ENCODE data around the gene MCF2L.

Gene MCF2L

DNA sequence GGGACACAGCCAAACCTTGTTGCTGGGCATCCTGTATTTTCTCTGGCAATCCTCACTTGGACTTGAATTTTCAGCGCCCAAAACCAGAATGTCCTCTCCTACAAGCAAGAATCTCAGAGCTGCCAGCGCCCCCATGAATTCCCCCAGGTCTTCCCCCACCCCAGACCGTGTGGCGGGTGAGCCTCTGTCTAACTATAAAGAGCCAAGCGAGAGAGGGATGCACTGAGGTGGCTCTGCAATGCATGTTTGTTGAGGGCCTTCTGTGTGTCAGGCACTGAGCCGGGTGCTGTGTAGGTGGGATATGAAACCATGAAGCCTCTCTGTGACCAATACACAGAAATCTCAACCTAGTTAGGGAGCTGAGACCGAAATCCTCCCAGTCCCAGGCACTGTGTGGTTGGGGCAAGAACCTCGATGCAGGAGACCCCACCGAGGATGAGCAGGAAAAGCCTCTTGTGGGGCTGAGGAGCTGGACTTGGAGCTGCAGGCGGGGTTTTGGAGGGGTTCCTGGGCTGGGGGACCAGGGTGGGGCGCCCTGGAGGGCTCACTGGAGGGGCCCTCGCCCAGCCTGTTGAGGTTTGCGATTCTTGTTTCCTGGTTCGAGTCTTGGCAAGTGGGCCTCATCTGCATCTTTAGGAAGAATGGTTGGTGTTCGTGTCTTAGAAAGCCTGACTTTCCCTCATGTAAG lies 177.0 kb downstream of the MCF2L start:
- Histone ChIP-seq H2BK5ac (ENCODE audit: low read length) (no peak overlapping the region), H2BK120ac (ENCODE audit: low read depth, low read length) (no peak overlapping the region), H3K18ac (ENCODE audit: low read length) (no peak overlapping the region), H3K36me3 (replicated peaks in 1 of 2; ENCODE audit: control insufficient read depth in 2 of 2, insufficient read depth in 2 of 2, low read length in 2 of 2) (no peaks in the 10 kb centered on the region), H3K79me1 (ENCODE audit: low read depth, low read length) (peaks cover 3% of the 10 kb centered on the region), H2BK12ac (ENCODE audit: low read length) (no peak overlapping the region), H3K14ac (ENCODE audit: low read length) (no peak overlapping the region), H3K4me2 (ENCODE audit: insufficient read depth, low read length, poor library complexity, severe bottlenecking) (no peak overlapping the region), H3K4me3 (ENCODE audit: low read length in 2 of 2) (no peak overlapping the region), H3K23ac (ENCODE audit: low read depth, low read length, poor library complexity) (no peak overlapping the region), H2AK5ac (ENCODE audit: low read depth, low read length) (no peak overlapping the region), H3K4ac (ENCODE audit: low read length) (no peak overlapping the region), H3K27me3 (ENCODE audit: control insufficient read depth in 3 of 3, insufficient read depth in 3 of 3, low read depth in 1 of 3, low read length in 3 of 3) (no peaks in the 10 kb centered on the region), H3K9me3 (replicated peaks in 1 of 2; ENCODE audit: control insufficient read depth in 2 of 2, insufficient read depth in 1 of 2, low read depth in 1 of 2, low read length in 2 of 2) (no peaks in the 10 kb centered on the region), H4K8ac (ENCODE audit: low read depth, low read length) (no peak overlapping the region), H2BK15ac (ENCODE audit: low read length) (no peak overlapping the region), H3K4me1 (ENCODE audit: control insufficient read depth in 2 of 2, insufficient read depth in 1 of 2, low read depth in 1 of 2, low read length in 2 of 2) (peaks cover 0 to 7% of the 10 kb centered on the region in 2 donors), H4K91ac (ENCODE audit: low read depth, low read length, poor library complexity) (no peak overlapping the region), H2AFZ (ENCODE audit: low read length) (no peak overlapping the region), H3K9ac (ENCODE audit: low read depth, low read length, poor library complexity) (no peak overlapping the region), H3K27ac (replicated peaks; ENCODE audit: low read length) (no peak overlapping the region)
- WGBS, 2 donors (ENCODE audit: extremely low coverage in 2 of 2, insufficient read length in 2 of 2, insufficient replicate concordance in 1 of 2): no CpG with 5 or more reads among the region's 15 CpGs
- DNase-seq (ENCODE audit: low spot score): no peak

DNA sequence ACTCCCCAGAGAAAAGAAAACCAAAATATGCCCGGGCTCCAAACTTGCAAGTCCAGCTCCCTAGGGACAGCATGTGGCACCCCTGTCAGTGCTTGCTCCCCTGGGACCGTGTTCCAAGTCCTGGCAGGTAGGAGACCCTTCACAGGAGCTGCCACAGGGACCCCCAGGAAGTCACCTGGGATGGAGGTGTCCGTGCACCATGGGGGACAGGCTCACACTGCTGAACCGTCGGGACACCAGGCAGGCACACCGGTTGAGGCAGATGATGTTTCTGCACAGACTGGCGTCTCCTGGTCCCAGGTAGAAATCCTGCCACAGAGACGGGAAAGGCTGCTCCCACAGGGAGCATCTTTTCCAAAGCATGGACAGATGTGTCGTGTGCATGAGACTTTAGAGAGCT lies 177.7 kb downstream of the MCF2L start:
- H2BK15ac ChIP-seq (ENCODE audit: low read length): no peak overlapping the region
- peak overlapping the region; percentile 20 for H2AK5ac ChIP-seq (ENCODE audit: low read depth, low read length)
- H3K36me3 ChIP-seq (replicated peaks in 1 of 2; ENCODE audit: control insufficient read depth in 2 of 2, insufficient read depth in 2 of 2, low read length in 2 of 2): no peaks in the 10 kb centered on the region
- no CpG with 5 or more reads among the region's 9 CpGs for WGBS, 2 donors (ENCODE audit: extremely low coverage in 2 of 2, insufficient read length in 2 of 2, insufficient replicate concordance in 1 of 2)
- no peak for DNase-seq (ENCODE audit: low spot score)
- no peak overlapping the region for H2BK5ac ChIP-seq (ENCODE audit: low read length)
- no peak overlapping the region for H4K91ac ChIP-seq (ENCODE audit: low read depth, low read length, poor library complexity)
- H3K79me1 ChIP-seq (ENCODE audit: low read depth, low read length): no peaks in the 10 kb centered on the region
- peaks cover 0 to 3% (median 1%) of the 10 kb centered on the region in 3 experiments for H3K27me3 ChIP-seq (ENCODE audit: control insufficient read depth in 3 of 3, insufficient read depth in 3 of 3, low read depth in 1 of 3, low read length in 3 of 3)
- no peak overlapping the region for H2BK12ac ChIP-seq (ENCODE audit: low read length)
- no peak overlapping the region for H3K9ac ChIP-seq (ENCODE audit: low read depth, low read length, poor library complexity)
- peak overlapping the region; percentile 48 for H3K23ac ChIP-seq (ENCODE audit: low read depth, low read length, poor library complexity)
- no peak overlapping the region for H3K4ac ChIP-seq (ENCODE audit: low read length)
- no peak overlapping the region for H3K18ac ChIP-seq (ENCODE audit: low read length)
- no peak overlapping the region for H2BK120ac ChIP-seq (ENCODE audit: low read depth, low read length)
- H3K27ac ChIP-seq (replicated peaks; ENCODE audit: low read length): no peak overlapping the region
- no peak overlapping the region for H3K14ac ChIP-seq (ENCODE audit: low read length)
- H2AFZ ChIP-seq (ENCODE audit: low read length): no peak overlapping the region
- no peak overlapping the region for H3K4me3 ChIP-seq (ENCODE audit: low read length in 2 of 2)
- H3K4me1 ChIP-seq (ENCODE audit: control insufficient read depth in 2 of 2, insufficient read depth in 1 of 2, low read depth in 1 of 2, low read length in 2 of 2): peaks cover 0 to 7% of the 10 kb centered on the region in 2 donors
- no peak overlapping the region for H4K8ac ChIP-seq (ENCODE audit: low read depth, low read length)
- H3K4me2 ChIP-seq (ENCODE audit: insufficient read depth, low read length, poor library complexity, severe bottlenecking): no peak overlapping the region
- H3K9me3 ChIP-seq (replicated peaks in 1 of 2; ENCODE audit: control insufficient read depth in 2 of 2, insufficient read depth in 1 of 2, low read depth in 1 of 2, low read length in 2 of 2): no peaks in the 10 kb centered on the region

DNA sequence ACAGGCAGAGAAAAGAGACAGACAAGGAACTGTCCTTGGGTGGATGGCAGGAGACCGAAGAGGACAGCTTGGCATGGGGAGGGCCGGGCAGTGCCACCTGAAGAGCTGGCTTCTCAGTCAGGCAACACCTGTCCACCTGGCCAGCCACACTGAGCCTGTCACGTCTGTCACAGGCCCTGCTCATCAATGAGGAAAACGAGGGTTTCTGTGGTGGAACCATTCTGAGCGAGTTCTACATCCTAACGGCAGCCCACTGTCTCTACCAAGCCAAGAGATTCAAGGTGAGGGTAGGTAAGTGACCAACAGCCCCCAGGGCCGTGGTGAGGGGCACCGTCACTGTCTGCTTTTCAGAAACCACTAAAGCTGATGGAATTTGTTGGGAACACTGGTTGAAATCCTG lies 178.2 kb downstream of the MCF2L start:
- no peak overlapping the region for H2BK15ac ChIP-seq (ENCODE audit: low read length)
- no peak overlapping the region for H3K9ac ChIP-seq (ENCODE audit: low read depth, low read length, poor library complexity)
- H3K23ac ChIP-seq (ENCODE audit: low read depth, low read length, poor library complexity): no peak overlapping the region
- H2BK5ac ChIP-seq (ENCODE audit: low read length): no peak overlapping the region
- no peak for DNase-seq (ENCODE audit: low spot score)
- no peaks in the 10 kb centered on the region for H3K36me3 ChIP-seq (replicated peaks in 1 of 2; ENCODE audit: control insufficient read depth in 2 of 2, insufficient read depth in 2 of 2, low read length in 2 of 2)
- no peak overlapping the region for H4K8ac ChIP-seq (ENCODE audit: low read depth, low read length)
- no peak overlapping the region for H3K4ac ChIP-seq (ENCODE audit: low read length)
- H3K9me3 ChIP-seq (replicated peaks in 1 of 2; ENCODE audit: control insufficient read depth in 2 of 2, insufficient read depth in 1 of 2, low read depth in 1 of 2, low read length in 2 of 2): no peaks in the 10 kb centered on the region
- no peak overlapping the region for H3K27ac ChIP-seq (replicated peaks; ENCODE audit: low read length)
- H4K91ac ChIP-seq (ENCODE audit: low read depth, low read length, poor library complexity): no peak overlapping the region
- H2BK12ac ChIP-seq (ENCODE audit: low read length): no peak overlapping the region
- H3K18ac ChIP-seq (ENCODE audit: low read length): no peak overlapping the region
- H2AFZ ChIP-seq (ENCODE audit: low read length): no peak overlapping the region
- H3K14ac ChIP-seq (ENCODE audit: low read length): no peak overlapping the region
- no peak overlapping the region for H2BK120ac ChIP-seq (ENCODE audit: low read depth, low read length)
- H3K4me1 ChIP-seq (ENCODE audit: control insufficient read depth in 2 of 2, insufficient read depth in 1 of 2, low read depth in 1 of 2, low read length in 2 of 2): peaks cover 0 to 7% of the 10 kb centered on the region in 2 donors
- WGBS, 2 donors (ENCODE audit: extremely low coverage in 2 of 2, insufficient read length in 2 of 2, insufficient replicate concordance in 1 of 2): no CpG with 5 or more reads among the region's 8 CpGs
- peaks cover 0 to 8% (median 6%) of the 10 kb centered on the region in 3 experiments for H3K27me3 ChIP-seq (ENCODE audit: control insufficient read depth in 3 of 3, insufficient read depth in 3 of 3, low read depth in 1 of 3, low read length in 3 of 3)
- no peak overlapping the region for H3K4me3 ChIP-seq (ENCODE audit: low read length in 2 of 2)
- H2AK5ac ChIP-seq (ENCODE audit: low read depth, low read length): no peak overlapping the region
- H3K79me1 ChIP-seq (ENCODE audit: low read depth, low read length): no peaks in the 10 kb centered on the region
- no peak overlapping the region for H3K4me2 ChIP-seq (ENCODE audit: insufficient read depth, low read length, poor library complexity, severe bottlenecking)

DNA sequence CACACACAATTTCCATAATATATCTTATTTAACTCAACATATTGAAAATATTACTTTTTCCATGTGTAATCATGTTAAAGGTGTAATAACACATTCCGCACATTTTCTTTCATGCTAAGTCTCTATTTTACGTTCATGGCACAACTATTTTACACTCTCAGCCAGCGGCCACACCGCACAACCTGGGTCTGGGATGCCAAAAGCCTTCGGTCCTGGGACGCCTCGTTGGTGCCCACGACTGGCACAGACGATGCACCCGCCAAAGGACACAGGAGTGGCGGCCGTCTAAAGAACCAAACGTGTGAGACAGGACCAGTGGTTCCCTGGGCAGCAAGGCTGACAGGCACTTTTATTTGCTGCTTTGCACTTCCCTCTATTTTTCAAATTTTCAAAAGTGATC lies 179.4 kb downstream of the MCF2L start:
- Histone ChIP-seq H3K9ac (ENCODE audit: low read depth, low read length, poor library complexity) (no peak overlapping the region), H4K8ac (ENCODE audit: low read depth, low read length) (no peak overlapping the region), H2AK5ac (ENCODE audit: low read depth, low read length) (no peak overlapping the region), H3K14ac (ENCODE audit: low read length) (no peak overlapping the region), H3K4me3 (ENCODE audit: low read length in 2 of 2) (no peak overlapping the region), H4K91ac (ENCODE audit: low read depth, low read length, poor library complexity) (no peak overlapping the region), H3K36me3 (replicated peaks in 1 of 2; ENCODE audit: control insufficient read depth in 2 of 2, insufficient read depth in 2 of 2, low read length in 2 of 2) (no peaks in the 10 kb centered on the region), H3K27ac (replicated peaks; ENCODE audit: low read length) (no peak overlapping the region), H3K4ac (ENCODE audit: low read length) (no peak overlapping the region), H2BK15ac (ENCODE audit: low read length) (no peak overlapping the region), H3K79me1 (ENCODE audit: low read depth, low read length) (no peaks in the 10 kb centered on the region), H3K9me3 (replicated peaks in 1 of 2; ENCODE audit: control insufficient read depth in 2 of 2, insufficient read depth in 1 of 2, low read depth in 1 of 2, low read length in 2 of 2) (no peaks in the 10 kb centered on the region), H2BK5ac (ENCODE audit: low read length) (peak overlapping the region; percentile 72), H3K23ac (ENCODE audit: low read depth, low read length, poor library complexity) (no peak overlapping the region), H2AFZ (ENCODE audit: low read length) (no peak overlapping the region), H3K4me1 (ENCODE audit: control insufficient read depth in 2 of 2, insufficient read depth in 1 of 2, low read depth in 1 of 2, low read length in 2 of 2) (peaks cover 6 to 13% of the 10 kb centered on the region in 2 donors), H2BK120ac (ENCODE audit: low read depth, low read length) (no peak overlapping the region), H3K4me2 (ENCODE audit: insufficient read depth, low read length, poor library complexity, severe bottlenecking) (no peak overlapping the region), H3K27me3 (ENCODE audit: control insufficient read depth in 3 of 3, insufficient read depth in 3 of 3, low read depth in 1 of 3, low read length in 3 of 3) (peaks cover 0 to 17% (median 16%) of the 10 kb centered on the region in 3 experiments), H3K18ac (ENCODE audit: low read length) (no peak overlapping the region), H2BK12ac (ENCODE audit: low read length) (no peak overlapping the region)
- DNase-seq (ENCODE audit: low spot score): no peak
- WGBS, 2 donors (ENCODE audit: extremely low coverage in 2 of 2, insufficient read length in 2 of 2, insufficient replicate concordance in 1 of 2): no CpG with 5 or more reads among the region's 13 CpGs

Data from neuronal stem cell (in vitro differentiated cells).